ENCODE measurements around the gene VPS26B. TPM values are rescaled to one million over a fixed set of nuclear protein-coding genes. Genes with fewer than 3 reads are reported as not detected.

Gene VPS26B
- total and polyA plus RNA-seq, 2 experiments from 2014 or later: 10.1 to 29.1 TPM

- Histone ChIP-seq H3K9me2 (ENCODE audit: insufficient read depth) (no peaks in the 10 kb centered on the region), H4K20me1 (replicated peaks; ENCODE audit: insufficient read depth) (no peaks in the 10 kb centered on the region), H3K27ac (ENCODE audit: low read depth) (peak overlapping the region; percentile 71), H3K36me3 (ENCODE audit: insufficient read depth) (no peaks in the 10 kb centered on the region), H3K4me2 (peak overlapping the region; percentile 93), H3F3A (replicated peaks; ENCODE audit: low read depth) (peaks cover 10% of the 10 kb centered on the region; the same call in 1 of the 2 replicates), H2AFZ (no peak overlapping the region), H3K4me1 (ENCODE audit: insufficient read depth) (peaks cover 50% of the 10 kb centered on the region), H3K4me3 (peak overlapping the region; percentile 90), H3K79me2 (replicated peaks; ENCODE audit: insufficient read depth) (peaks cover 72% of the 10 kb centered on the region), H3K27me3 (ENCODE audit: insufficient read depth) (no peaks in the 10 kb centered on the region)
- ATAC-seq: peak; percentile 36
- Mint-ChIP-seq H3K4me1 (peaks cover 54% of the 10 kb centered on the region), H3K27me3 (ENCODE audit: insufficient read depth, low read depth, poor library complexity) (peaks cover 31% of the 10 kb centered on the region), H3K27ac (peak overlapping the region; percentile 98), H3K9me3 (peaks cover 4% of the 10 kb centered on the region; the same call in 1 of the 3 replicates), H3K4me3 (peak overlapping the region; percentile 99), H3K36me3 (ENCODE audit: low read depth) (peaks cover 33% of the 10 kb centered on the region)
- DNase-seq (ENCODE audit: low spot score): peak; percentile 91
- TF ChIP-seq NANOG (IDR thresholded peaks at IDR 0.05; ENCODE audit: borderline replicate concordance) (peak; percentile 84), ZNF114 (CRISPR knock-in tag; IDR thresholded peaks at IDR 0.05) (no peak), ZNF331 (CRISPR knock-in tag; IDR thresholded peaks at IDR 0.05; ENCODE audit: low read depth) (no peak), CREB1 (CRISPR knock-in tag; IDR thresholded peaks at IDR 0.05; ENCODE audit: low read depth) (peak; percentile 95), EZH2phosphoT487 (IDR thresholded peaks at IDR 0.05; ENCODE audit: unreplicated experiment) (no peak), STAT1 (IDR thresholded peaks at IDR 0.05; ENCODE audit: unreplicated experiment) (no peak), JUNB (IDR thresholded peaks at IDR 0.05; ENCODE audit: unreplicated experiment) (no peak), POLR2AphosphoS5 (IDR thresholded peaks at IDR 0.05; ENCODE audit: low read depth) (peak; percentile 73), EZH2 (IDR thresholded peaks at IDR 0.05; ENCODE audit: low read depth, unreplicated experiment) (no peak)
- TF ChIP-seq, protein P1, sequence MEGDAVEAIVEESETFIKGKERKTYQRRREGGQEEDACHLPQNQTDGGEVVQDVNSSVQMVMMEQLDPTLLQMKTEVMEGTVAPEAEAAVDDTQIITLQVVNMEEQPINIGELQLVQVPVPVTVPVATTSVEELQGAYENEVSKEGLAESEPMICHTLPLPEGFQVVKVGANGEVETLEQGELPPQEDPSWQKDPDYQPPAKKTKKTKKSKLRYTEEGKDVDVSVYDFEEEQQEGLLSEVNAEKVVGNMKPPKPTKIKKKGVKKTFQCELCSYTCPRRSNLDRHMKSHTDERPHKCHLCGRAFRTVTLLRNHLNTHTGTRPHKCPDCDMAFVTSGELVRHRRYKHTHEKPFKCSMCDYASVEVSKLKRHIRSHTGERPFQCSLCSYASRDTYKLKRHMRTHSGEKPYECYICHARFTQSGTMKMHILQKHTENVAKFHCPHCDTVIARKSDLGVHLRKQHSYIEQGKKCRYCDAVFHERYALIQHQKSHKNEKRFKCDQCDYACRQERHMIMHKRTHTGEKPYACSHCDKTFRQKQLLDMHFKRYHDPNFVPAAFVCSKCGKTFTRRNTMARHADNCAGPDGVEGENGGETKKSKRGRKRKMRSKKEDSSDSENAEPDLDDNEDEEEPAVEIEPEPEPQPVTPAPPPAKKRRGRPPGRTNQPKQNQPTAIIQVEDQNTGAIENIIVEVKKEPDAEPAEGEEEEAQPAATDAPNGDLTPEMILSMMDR (conservative IDR thresholded peaks at IDR 0.05; ENCODE audit: low read depth in 2 of 2): no peak
- TF ChIP-seq, protein P2, sequence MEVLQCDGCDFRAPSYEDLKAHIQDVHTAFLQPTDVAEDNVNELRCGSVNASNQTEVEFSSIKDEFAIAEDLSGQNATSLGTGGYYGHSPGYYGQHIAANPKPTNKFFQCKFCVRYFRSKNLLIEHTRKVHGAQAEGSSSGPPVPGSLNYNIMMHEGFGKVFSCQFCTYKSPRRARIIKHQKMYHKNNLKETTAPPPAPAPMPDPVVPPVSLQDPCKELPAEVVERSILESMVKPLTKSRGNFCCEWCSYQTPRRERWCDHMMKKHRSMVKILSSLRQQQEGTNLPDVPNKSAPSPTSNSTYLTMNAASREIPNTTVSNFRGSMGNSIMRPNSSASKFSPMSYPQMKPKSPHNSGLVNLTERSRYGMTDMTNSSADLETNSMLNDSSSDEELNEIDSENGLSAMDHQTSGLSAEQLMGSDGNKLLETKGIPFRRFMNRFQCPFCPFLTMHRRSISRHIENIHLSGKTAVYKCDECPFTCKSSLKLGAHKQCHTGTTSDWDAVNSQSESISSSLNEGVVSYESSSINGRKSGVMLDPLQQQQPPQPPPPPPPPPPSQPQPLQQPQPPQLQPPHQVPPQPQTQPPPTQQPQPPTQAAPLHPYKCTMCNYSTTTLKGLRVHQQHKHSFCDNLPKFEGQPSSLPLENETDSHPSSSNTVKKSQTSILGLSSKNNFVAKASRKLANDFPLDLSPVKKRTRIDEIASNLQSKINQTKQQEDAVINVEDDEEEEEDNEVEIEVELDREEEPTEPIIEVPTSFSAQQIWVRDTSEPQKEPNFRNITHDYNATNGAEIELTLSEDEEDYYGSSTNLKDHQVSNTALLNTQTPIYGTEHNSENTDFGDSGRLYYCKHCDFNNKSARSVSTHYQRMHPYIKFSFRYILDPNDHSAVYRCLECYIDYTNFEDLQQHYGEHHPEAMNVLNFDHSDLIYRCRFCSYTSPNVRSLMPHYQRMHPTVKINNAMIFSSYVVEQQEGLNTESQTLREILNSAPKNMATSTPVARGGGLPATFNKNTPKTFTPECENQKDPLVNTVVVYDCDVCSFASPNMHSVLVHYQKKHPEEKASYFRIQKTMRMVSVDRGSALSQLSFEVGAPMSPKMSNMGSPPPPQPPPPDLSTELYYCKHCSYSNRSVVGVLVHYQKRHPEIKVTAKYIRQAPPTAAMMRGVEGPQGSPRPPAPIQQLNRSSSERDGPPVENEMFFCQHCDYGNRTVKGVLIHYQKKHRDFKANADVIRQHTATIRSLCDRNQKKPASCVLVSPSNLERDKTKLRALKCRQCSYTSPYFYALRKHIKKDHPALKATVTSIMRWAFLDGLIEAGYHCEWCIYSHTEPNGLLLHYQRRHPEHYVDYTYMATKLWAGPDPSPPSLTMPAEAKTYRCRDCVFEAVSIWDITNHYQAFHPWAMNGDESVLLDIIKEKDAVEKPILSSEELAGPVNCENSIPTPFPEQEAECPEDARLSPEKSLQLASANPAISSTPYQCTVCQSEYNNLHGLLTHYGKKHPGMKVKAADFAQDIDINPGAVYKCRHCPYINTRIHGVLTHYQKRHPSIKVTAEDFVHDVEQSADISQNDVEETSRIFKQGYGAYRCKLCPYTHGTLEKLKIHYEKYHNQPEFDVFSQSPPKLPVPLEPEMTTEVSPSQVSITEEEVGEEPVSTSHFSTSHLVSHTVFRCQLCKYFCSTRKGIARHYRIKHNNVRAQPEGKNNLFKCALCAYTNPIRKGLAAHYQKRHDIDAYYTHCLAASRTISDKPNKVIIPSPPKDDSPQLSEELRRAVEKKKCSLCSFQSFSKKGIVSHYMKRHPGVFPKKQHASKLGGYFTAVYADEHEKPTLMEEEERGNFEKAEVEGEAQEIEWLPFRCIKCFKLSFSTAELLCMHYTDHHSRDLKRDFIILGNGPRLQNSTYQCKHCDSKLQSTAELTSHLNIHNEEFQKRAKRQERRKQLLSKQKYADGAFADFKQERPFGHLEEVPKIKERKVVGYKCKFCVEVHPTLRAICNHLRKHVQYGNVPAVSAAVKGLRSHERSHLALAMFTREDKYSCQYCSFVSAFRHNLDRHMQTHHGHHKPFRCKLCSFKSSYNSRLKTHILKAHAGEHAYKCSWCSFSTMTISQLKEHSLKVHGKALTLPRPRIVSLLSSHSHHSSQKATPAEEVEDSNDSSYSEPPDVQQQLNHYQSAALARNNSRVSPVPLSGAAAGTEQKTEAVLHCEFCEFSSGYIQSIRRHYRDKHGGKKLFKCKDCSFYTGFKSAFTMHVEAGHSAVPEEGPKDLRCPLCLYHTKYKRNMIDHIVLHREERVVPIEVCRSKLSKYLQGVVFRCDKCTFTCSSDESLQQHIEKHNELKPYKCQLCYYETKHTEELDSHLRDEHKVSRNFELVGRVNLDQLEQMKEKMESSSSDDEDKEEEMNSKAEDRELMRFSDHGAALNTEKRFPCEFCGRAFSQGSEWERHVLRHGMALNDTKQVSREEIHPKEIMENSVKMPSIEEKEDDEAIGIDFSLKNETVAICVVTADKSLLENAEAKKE (CRISPR knock-in tag; IDR thresholded peaks at IDR 0.05): peak; percentile 72
- TF ChIP-seq, protein P3, sequence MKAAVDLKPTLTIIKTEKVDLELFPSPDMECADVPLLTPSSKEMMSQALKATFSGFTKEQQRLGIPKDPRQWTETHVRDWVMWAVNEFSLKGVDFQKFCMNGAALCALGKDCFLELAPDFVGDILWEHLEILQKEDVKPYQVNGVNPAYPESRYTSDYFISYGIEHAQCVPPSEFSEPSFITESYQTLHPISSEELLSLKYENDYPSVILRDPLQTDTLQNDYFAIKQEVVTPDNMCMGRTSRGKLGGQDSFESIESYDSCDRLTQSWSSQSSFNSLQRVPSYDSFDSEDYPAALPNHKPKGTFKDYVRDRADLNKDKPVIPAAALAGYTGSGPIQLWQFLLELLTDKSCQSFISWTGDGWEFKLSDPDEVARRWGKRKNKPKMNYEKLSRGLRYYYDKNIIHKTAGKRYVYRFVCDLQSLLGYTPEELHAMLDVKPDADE (IDR thresholded peaks at IDR 0.05): no peak; the same call in 1 of the 2 replicates
- TF ChIP-seq, protein P4, sequence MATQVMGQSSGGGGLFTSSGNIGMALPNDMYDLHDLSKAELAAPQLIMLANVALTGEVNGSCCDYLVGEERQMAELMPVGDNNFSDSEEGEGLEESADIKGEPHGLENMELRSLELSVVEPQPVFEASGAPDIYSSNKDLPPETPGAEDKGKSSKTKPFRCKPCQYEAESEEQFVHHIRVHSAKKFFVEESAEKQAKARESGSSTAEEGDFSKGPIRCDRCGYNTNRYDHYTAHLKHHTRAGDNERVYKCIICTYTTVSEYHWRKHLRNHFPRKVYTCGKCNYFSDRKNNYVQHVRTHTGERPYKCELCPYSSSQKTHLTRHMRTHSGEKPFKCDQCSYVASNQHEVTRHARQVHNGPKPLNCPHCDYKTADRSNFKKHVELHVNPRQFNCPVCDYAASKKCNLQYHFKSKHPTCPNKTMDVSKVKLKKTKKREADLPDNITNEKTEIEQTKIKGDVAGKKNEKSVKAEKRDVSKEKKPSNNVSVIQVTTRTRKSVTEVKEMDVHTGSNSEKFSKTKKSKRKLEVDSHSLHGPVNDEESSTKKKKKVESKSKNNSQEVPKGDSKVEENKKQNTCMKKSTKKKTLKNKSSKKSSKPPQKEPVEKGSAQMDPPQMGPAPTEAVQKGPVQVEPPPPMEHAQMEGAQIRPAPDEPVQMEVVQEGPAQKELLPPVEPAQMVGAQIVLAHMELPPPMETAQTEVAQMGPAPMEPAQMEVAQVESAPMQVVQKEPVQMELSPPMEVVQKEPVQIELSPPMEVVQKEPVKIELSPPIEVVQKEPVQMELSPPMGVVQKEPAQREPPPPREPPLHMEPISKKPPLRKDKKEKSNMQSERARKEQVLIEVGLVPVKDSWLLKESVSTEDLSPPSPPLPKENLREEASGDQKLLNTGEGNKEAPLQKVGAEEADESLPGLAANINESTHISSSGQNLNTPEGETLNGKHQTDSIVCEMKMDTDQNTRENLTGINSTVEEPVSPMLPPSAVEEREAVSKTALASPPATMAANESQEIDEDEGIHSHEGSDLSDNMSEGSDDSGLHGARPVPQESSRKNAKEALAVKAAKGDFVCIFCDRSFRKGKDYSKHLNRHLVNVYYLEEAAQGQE (IDR thresholded peaks at IDR 0.05; ENCODE audit: unreplicated experiment): no peak
These were observed 48.2 kb downstream of the VPS26B start for GRCh38 chr11:134272381-134273316.
